T-helper 1 cell (primary cell): ENCODE results near the gene LAX1.
"Not testable (repeated sequence)": the region's sequence is repeated elsewhere in the genome, so short reads cannot be mapped to it uniquely, and the experiment has no call there.

Experiments used
- DNase-seq, 5 donors: peaks; one replicate each; pipeline ENCODE4 v3.0.0-alpha.2; 2012 to 2020
- total RNA-seq, 4 donors: gene quantifications; one replicate each; lab custom pipeline; 2026; lab: John Stamatoyannopoulos, UW

LAX1 gene, protein sequence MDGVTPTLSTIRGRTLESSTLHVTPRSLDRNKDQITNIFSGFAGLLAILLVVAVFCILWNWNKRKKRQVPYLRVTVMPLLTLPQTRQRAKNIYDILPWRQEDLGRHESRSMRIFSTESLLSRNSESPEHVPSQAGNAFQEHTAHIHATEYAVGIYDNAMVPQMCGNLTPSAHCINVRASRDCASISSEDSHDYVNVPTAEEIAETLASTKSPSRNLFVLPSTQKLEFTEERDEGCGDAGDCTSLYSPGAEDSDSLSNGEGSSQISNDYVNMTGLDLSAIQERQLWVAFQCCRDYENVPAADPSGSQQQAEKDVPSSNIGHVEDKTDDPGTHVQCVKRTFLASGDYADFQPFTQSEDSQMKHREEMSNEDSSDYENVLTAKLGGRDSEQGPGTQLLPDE
- total RNA-seq = 43.4 to 85.1 (median 73.8) reads per million in 4 donors

- DNase-seq = peak; percentile 26 to 93 (median 62)
Measured at GRCh38 chr1:203765029-203765837, at the start of gene LAX1. TSS of gene LAX1 (plus strand) at chr1:203765183. CDS start at chr1:203765566, 383 bp downstream.

DNA sequence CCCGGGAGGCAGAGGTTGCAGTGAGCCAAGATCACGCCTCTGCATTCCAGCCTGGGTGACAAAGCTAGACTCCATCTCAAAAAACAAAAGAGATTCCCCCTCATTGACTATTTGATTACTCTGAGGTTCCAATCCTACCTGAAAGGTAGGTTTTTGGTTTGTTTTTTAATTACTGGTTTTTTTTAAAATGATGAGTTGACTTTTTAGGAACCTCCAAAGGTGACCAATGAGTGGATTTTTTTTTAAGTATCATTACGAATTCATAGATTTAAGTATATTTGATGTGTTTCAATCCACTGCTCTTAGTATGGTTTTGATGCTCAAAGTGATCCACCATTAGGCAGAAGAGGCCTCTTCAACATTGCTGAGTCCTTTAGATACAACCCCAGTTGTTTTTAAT, 47.9 kb upstream of the LAX1 start:
- no peak for DNase-seq

GRCh38 chr1:203720242-203720641, 44.7 kb upstream of the LAX1 start:
- no peak for DNase-seq

DNA sequence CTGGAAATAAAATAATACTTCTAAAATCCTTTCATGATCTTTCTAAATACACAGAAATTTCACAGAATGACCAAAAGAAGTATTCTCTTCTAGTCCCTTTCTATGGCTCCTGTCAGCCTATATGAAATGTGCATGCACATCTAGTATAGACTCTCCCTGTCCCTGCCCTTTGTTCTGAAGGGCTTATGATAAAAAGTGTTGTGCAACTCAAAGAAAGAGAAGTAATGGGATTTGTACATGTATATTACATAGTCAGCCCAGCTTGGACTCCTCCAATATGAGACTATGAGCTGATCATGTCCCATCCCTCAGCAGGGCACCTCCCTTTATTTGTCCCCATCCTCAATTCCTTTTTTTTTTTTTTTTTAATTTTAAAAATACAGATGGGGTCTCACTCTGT, 42.1 kb upstream of the LAX1 start:
- no peak for DNase-seq

GRCh38 chr1:203726417-203726867, 38.5 kb upstream of the LAX1 start:
- DNase-seq = no peak

GRCh38 chr1:203733009-203733863, 31.7 kb upstream of the LAX1 start:
- no peak for DNase-seq

DNA sequence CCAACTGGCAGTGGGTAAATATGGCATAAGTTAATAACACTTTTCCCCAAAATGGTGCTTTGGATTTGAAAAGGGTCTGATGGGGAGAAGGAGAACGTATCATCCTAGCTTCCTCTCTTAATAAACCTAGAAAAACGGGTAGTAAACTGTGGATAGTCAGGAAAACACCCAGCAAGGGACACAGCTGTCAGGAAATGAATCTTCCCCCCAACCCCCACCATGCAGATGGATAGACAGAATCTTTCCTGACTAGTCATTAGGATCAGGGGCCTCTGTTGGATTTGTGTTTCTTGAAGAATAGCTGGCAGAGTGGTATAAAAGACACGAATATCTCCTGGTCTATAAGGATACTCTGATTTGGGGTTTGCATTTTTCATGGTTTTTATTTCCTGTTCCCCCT, 22.5 kb upstream of the LAX1 start:
- no peak for DNase-seq

DNA sequence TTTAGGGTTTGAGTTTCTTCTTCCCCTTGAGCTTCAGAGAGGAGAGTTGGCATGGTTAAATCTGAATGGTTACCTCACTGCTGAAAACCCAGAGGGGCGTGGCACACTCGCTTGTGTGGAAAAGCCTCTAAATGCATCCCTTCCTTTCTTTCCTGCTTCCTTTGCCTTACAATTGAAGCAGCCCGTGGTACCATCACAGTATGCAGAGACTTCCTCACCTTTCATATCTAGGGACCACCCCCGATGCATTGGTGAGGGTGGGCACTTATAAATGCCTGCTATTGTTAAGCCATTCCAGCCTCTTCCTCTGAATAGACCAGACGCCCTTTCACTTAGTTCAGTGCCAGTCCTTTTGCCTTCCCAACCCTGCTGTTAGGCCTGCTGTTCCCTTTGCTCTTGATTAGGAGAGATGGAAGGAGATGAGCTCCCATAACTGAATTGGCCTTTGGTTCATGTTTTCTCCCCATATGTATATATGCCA, 21.9 kb upstream of the LAX1 start:
- DNase-seq = no peak

DNA sequence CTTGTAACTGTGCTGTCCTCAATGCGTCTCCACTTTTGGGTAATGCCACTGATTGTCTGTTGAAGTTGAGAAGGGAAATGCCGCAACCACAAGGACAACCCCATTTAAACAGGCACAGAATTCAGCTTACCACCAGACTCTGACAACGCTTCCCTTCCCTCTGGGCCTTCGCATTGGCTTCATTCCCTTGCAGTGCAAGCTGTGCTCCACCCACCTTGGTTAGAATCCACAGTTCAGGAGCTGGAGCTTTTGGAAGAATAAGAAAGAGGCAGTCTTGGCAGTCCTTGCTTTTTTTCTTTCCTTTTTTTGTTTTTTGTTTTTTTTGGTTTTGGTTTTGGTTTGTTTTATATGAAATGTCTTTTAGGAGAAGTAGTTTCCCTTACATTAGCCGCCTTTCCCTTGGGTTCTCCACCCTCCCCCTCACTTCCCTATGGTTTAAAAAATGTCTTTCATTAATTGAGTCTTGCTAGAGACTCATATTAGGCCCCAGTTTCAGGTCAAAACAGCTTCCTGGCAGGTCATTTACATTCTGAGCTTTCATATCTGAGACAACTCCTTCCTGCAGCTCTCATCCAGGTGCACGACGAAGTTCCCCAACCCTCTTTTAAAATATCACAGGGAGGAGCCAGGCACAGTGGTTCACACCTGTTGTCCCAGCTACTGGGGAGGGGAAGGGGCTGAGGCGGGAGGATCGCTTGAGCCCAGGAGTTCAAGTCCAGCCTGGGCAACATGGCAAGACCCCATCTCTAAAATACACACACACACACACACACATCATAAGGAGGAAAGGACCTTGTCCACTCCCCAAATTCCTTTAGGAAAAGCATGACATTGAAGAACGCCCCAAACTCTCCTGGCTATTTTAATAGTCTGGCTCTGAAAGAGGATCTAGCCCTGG, 20.7 kb upstream of the LAX1 start:
- DNase-seq = peak in 4 of 5 donors; percentile 10 to 52 (median 16)

DNA sequence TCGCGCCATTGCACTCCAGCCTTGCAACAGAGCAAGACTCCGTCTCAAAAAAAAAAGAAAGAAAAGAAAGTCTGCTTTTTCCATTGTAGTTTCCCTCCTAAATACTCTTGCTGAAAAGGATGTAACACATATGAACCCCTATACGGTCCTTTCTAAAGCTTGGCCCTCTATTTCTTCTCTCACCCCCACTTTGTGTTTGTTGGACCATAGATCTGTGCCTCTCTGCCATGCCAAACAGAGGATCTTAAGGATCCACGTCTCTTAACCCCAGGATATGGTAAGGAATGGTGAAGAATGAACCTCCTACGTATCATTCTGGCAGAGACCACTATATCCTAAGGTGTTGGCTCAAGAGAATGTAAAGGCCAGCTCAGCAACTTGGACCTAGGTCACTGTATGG, 18.7 kb upstream of the LAX1 start:
- DNase-seq = no peak

- DNase-seq = no peak
Measured at GRCh38 chr1:203751051-203751450, 13.9 kb upstream of the LAX1 start.

DNA sequence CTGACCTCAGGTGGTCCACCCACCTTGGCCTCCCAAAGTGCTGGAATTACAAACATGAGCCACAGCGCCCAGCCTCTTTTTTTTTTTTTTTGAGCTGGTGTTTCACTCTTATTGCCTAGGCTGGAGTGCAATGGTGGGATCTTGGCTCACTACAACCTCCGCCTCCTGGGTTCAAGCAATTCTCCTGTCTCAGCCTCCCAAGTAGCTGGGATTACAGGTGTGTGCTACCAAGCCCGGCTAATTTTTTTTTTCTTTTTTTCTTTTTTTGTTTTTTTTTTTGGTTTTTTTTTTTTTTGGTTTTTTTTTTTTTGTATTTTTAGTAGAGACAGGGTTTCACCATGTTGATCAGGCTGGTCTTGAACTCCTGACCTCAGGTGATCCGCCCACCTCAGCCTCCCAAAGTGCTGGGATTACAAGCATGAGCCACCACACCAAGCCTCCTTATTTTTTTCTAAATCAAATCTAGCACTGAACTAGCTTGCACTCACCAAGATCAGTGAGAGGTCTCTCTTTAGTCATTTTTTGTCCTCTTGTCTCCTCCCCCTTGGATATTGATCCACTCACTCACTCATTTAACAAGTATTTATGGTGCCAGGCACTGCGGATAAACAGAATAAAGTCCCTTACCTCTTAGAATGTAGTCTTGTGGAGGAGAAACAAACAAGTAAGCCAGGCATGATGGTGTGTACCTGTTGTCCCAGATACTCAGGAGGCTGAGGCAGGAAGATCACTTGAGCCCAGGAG, 13.2 kb upstream of the LAX1 start:
- not testable (repeated sequence) for DNase-seq

DNA sequence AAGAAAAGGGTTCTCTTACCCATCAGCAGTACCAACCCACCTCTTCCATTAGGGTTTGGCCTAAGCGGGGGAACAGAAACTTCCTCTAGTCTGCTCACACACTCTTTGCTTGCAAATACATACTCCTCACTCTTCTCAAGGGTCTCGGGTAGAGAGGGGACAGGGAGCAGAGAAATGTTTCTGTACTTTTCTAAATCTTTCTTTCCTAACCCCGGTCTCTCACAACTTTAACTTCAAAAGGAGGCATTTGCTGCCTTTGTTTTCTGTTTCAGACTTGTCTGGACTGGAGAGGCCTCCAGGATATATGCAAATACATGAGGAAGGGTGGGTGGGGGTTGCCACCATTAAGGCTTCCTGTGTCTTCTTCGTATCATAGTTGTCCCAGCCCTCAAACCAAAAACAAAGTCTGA, 10.5 kb upstream of the LAX1 start:
- peak in 1 of 5 donors; percentile 39 for DNase-seq

- DNase-seq = no peak
Measured at GRCh38 chr1:203756036-203756435, 8.9 kb upstream of the LAX1 start.

DNA sequence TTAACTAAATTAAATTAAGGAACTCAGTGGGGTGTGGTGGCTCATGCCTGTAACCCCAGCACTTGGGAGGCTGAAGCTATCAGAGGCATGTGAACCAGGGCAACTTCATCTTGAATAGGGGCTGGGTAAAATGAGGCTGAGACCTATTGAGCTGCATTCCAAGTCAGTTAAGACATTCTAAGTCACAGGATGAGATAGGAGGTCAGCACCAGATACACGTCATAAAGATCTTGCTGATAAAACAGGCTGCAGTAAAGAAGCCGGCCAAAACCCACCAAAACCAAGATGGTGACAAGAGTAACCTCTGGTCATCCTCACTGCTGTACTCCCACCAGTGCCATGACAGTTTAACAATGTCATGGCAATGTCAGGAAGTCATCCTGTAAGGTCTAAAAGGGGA, 6.2 kb upstream of the LAX1 start:
- DNase-seq = not testable (repeated sequence)

DNA sequence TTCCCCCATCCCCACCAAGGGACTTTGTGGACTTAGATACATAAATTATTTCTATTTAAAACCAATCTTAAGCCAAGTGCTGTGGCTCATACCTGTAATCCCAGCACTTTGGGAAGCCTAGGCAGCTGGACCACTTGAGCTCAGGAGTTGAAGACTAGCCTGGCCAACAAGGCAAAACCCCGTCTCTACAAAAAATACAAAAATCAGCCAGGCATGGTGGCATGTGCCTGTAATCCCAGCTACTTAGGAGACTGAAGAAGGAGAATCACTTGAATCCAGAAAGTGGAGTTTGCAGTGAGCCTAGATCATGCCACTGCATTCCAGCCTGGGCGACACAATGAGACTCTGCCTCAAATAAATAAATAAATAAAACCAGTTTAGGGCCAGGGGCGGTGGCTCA, 4.5 kb upstream of the LAX1 start:
- DNase-seq = no peak

- not testable (repeated sequence) for DNase-seq
Measured at GRCh38 chr1:203761958-203762357, 3.0 kb upstream of the LAX1 start.

DNA sequence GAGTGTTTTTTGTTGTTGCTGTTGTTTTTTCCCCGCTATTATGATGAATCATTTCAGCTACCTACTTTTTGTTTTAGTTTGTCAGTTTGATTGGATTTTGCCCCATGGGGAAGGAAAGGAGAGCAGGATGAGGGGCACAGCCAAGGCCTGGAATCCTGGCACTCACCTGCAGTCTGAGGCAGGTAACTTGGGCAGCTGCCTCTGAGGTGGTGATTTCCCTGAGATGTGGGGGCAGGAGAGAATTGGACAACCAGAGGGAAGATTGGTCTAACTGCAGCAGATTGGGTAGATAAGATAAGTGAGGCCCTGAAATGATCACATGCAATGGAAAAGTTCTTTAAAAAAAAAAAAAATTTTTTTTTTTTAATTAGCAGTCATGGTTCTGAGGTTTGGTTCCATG, 1.5 kb upstream of the LAX1 start:
- DNase-seq = no peak

GRCh38 chr1:203764105-203765028, 616 bp upstream of the LAX1 start:
- peak in 1 of 5 donors; percentile 28 for DNase-seq

GRCh38 chr1:203768256-203768655, 3.3 kb downstream of the LAX1 start:
- DNase-seq = peak in 1 of 5 donors; percentile 42
